OCI-LY1 (cell line): ENCODE results near the gene TRIM27.
"Not testable (repeated sequence)": the region's sequence is repeated elsewhere in the genome, so short reads cannot be mapped to it uniquely, and the experiment has no call there.

Experiments
- EZH2 ChIP-seq: fragments of 200-600 bp; sonication (generic), shearing (Covaris generic); IDR thresholded peaks from 2 replicates; pipeline ENCODE4 v1.8.0; 2017; ENCODE audit warnings: borderline replicate concordance, mixed run types, mild to moderate bottlenecking, antibody characterized with exemption, low read length, moderate library complexity, mixed read lengths
- TF ChIP-seq, protein P1 (sequence below): fragments of 200-600 bp; sonication (generic), shearing (Covaris generic); IDR thresholded peaks from 2 replicates; pipeline ENCODE4 v1.5.1; 2017; ENCODE audit warnings: mild to moderate bottlenecking, antibody characterized with exemption, low read length, moderate library complexity, mixed read lengths

DNA sequence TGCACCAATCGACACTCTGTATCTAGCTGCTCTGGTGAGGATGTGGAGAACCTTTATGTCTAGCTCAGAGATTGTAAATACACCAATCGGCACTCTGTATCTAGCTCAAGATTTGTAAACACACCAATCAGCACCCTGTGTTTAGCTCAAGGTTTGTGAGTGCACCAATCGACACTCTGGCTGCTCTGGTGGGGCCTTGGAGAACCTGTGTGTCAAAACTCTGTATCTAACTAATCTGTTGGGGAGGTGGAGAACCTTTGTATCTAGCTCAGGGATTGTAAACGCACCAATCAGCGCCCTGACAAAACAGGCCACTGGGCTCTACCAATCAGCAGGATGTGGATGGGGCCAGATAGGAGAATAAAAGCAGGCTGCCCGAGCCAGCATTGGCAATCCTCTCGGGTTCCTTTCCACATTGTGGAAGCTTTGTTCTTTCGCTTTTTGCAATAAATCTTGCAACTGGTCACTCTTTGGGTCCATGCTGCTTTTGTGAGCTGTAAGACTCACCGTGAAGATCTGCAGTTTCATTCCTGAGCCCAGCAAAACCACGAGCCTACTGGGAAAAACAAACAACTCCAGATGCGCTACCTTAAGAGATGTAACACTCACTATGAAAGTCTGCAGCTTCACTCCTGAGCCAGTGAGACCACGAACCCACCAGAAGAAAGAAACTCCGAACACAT lies 34.9 kb upstream of the TRIM27 start:
- TF ChIP-seq, protein P1, sequence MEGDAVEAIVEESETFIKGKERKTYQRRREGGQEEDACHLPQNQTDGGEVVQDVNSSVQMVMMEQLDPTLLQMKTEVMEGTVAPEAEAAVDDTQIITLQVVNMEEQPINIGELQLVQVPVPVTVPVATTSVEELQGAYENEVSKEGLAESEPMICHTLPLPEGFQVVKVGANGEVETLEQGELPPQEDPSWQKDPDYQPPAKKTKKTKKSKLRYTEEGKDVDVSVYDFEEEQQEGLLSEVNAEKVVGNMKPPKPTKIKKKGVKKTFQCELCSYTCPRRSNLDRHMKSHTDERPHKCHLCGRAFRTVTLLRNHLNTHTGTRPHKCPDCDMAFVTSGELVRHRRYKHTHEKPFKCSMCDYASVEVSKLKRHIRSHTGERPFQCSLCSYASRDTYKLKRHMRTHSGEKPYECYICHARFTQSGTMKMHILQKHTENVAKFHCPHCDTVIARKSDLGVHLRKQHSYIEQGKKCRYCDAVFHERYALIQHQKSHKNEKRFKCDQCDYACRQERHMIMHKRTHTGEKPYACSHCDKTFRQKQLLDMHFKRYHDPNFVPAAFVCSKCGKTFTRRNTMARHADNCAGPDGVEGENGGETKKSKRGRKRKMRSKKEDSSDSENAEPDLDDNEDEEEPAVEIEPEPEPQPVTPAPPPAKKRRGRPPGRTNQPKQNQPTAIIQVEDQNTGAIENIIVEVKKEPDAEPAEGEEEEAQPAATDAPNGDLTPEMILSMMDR, result not testable (repeated sequence)
- not testable (repeated sequence) for TF ChIP-seq EZH2
